Nephron progenitor cell (in vitro differentiated cells): ENCODE data around the gene AXIN1.

Experiments
- DNase-seq: peaks from one replicate; pipeline ENCODE4 v3.0.0; 2021
- H3K27ac Mint-ChIP-seq: 2 replicates; pipeline ENCODE4 v1.8.0; 2021; ENCODE audit warnings: mild to moderate bottlenecking, moderate library complexity, mixed read lengths
- H3K27me3 Mint-ChIP-seq: 2 replicates; pipeline ENCODE4 v1.8.0; 2021; ENCODE audit warnings: mild to moderate bottlenecking, low read depth, mixed read lengths; ENCODE audit not compliant: poor library complexity
- H3K36me3 Mint-ChIP-seq: 2 replicates; pipeline ENCODE4 v1.8.0; 2021; ENCODE audit warnings: low read depth, mixed read lengths
- H3K4me1 Mint-ChIP-seq: 2 replicates; pipeline ENCODE4 v1.8.0; 2021; ENCODE audit warnings: mixed read lengths
- H3K4me3 Mint-ChIP-seq: 2 replicates; pipeline ENCODE4 v1.8.0; 2021; ENCODE audit warnings: mild to moderate bottlenecking, moderate library complexity, mixed read lengths
- H3K9me3 Mint-ChIP-seq: 2 replicates; pipeline ENCODE4 v1.8.0; 2021; ENCODE audit warnings: mild to moderate bottlenecking, moderate library complexity, mixed read lengths
- TF ChIP-seq, protein P1 (sequence below): fragments of 200-600 bp; sonication (generic); IDR thresholded peaks from 2 replicates; pipeline ENCODE4 v1.5.0; 2021; ENCODE audit warnings: antibody characterized with exemption

The AXIN1 gene

DNA sequence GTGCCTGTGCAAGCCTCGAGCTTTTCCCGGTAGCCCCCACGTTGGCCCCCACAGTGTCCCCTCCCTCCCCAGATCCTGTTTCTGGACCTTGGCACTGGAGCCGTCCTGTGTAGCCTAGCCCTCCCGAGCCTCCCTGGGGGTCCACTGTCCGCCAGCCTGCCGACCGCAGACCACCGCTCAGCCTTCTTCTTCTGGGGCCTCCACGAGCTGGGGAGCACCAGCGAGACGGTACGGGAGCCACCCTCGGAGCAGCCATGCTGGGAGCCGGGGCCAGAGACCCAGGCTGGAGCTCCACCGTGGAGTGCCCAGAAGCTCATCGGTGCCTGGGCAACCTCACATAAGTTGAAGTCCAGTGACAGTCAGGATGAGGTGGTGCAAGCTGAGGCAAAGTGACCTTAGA lies 88.6 kb downstream of the AXIN1 start:
- Mint-ChIP-seq H3K27me3 (peaks cover 4% of the 10 kb centered on the region), H3K4me1 (no peaks in the 10 kb centered on the region), H3K4me3 (no peak overlapping the region), H3K9me3 (no peaks in the 10 kb centered on the region), H3K27ac (no peak overlapping the region), H3K36me3 (peaks cover 22% of the 10 kb centered on the region)
- TF ChIP-seq, protein P1, sequence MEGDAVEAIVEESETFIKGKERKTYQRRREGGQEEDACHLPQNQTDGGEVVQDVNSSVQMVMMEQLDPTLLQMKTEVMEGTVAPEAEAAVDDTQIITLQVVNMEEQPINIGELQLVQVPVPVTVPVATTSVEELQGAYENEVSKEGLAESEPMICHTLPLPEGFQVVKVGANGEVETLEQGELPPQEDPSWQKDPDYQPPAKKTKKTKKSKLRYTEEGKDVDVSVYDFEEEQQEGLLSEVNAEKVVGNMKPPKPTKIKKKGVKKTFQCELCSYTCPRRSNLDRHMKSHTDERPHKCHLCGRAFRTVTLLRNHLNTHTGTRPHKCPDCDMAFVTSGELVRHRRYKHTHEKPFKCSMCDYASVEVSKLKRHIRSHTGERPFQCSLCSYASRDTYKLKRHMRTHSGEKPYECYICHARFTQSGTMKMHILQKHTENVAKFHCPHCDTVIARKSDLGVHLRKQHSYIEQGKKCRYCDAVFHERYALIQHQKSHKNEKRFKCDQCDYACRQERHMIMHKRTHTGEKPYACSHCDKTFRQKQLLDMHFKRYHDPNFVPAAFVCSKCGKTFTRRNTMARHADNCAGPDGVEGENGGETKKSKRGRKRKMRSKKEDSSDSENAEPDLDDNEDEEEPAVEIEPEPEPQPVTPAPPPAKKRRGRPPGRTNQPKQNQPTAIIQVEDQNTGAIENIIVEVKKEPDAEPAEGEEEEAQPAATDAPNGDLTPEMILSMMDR, result no peak
- DNase-seq, result no peak

DNA sequence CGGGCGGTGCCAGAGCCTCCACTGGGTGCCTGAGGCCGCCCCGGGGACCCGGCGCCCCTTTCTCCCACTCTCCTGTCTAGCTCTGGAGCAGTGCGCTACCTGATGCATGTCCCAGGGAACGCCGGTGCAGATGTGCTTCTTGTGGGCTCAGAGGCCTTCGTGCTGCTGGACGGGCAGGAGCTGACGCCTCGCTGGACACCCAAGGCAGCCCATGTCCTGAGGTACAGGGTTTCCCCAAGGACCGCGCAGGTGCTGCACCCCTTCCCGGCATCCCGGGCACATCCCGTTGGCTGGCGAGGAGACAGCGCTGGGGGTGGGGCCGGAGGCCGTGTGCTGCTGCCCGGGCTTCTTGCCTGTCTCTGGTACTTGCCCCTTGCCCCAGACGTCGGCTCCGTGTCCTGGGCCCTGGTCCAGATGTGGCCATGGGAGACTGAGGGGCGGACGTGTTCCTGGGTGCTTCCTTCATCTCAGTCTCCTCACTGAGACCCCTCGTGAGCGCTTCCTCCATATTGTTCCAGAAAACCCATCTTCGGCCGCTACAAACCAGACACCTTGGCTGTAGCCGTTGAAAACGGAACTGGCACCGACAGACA lies 89.2 kb downstream of the AXIN1 start:
- no peak for DNase-seq
- no peak overlapping the region for H3K27ac Mint-ChIP-seq
- peaks cover 23% of the 10 kb centered on the region for H3K36me3 Mint-ChIP-seq
- H3K4me3 Mint-ChIP-seq, result no peak overlapping the region
- peaks cover 4% of the 10 kb centered on the region for H3K27me3 Mint-ChIP-seq
- TF ChIP-seq, protein P1, result no peak
- no peaks in the 10 kb centered on the region for H3K9me3 Mint-ChIP-seq
- no peaks in the 10 kb centered on the region for H3K4me1 Mint-ChIP-seq

DNA sequence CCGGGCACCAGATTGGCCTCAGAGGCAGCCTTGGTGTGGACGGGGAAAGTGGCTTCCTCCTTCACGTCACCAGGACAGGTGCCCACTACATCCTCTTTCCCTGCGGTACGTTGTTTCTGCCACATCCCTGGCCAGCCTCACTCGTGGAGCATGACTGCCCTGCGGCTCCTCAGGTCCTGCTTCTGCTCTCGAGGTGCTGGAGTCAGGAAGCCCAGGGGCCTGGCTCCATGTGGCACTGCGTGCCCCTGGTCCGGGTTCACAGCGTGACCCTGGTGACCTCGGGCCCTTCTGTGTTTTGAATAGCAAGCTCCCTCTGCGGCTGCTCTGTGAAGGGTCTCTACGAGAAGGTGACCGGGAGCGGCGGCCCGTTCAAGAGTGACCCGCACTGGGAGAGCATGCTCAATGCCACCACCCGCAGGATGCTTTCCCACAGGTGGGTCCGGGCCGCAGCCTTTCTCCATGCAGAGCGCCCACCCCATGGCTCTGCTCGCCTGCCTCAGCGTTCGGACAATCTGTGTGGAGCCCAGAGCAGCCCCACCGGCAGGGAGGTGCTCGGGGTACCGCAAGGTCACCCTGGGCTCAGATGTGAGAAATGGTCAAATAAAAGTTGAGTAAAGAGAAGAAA lies 90.3 kb downstream of the AXIN1 start:
- H3K9me3 Mint-ChIP-seq, result no peaks in the 10 kb centered on the region
- H3K4me1 Mint-ChIP-seq, result no peaks in the 10 kb centered on the region
- TF ChIP-seq, protein P1, result no peak
- H3K4me3 Mint-ChIP-seq, result no peak overlapping the region
- peak overlapping the region; percentile 19 for H3K27ac Mint-ChIP-seq
- peaks cover 4% of the 10 kb centered on the region for H3K27me3 Mint-ChIP-seq
- no peak for DNase-seq
- peaks cover 27% of the 10 kb centered on the region for H3K36me3 Mint-ChIP-seq

DNA sequence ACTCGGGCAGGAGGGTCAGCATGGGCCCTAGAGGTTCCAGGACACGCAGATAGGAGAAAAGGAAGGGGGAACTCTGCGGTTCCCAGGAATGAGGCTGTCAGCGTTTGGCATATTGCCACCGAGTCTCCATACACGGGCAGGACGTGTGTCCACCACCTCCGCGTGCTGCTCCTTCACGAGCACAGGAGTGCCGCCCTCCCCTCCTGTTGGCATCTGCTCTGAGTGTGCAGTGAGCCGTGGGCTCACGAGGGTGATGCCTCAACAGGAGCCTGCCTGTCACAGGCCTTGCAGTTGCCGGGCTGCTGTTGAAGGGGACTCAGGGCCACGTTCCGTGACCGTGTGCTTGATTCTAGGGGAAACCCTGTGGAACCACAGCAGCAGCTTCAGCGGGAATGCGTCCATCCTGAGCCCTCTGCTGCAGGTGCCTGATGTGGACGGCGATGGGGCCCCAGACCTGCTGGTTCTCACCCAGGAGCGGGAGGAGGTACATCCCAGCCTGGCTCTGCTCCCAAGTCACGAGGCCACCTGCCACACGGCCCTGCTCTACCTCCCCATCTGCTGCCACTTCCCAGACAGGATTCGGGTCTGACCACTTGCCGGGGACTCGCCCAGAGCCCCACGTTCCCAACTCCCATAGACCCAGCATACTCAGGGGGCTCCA lies 91.4 kb downstream of the AXIN1 start:
- Mint-ChIP-seq H3K4me3 (no peak overlapping the region), H3K27me3 (peaks cover 4% of the 10 kb centered on the region), H3K36me3 (peaks cover 37% of the 10 kb centered on the region), H3K9me3 (no peaks in the 10 kb centered on the region), H3K4me1 (no peaks in the 10 kb centered on the region), H3K27ac (peak overlapping the region; percentile 22)
- no peak for DNase-seq
- TF ChIP-seq, protein P1, result no peak

DNA sequence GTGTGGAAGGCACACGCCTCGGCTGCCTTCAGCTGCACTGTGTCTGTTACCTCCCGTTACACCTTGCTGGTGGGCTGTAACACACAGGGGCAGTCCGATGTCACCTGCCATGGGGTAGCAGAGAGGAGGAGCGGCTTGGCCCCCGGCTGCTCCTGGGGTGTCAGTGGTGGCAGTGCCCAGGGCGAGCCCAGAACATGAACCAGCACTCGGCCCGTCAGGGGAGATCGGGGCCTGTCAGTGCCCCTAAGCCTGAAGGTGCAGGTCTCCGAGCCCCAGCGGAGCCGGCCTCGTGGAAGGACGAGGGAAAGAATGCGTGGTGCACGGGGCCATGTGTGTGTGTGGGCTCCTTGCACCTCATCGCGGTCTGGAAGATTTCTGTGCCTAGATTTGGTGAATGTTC lies 92.2 kb downstream of the AXIN1 start:
- Mint-ChIP-seq H3K36me3 (peaks cover 45% of the 10 kb centered on the region), H3K4me1 (no peaks in the 10 kb centered on the region), H3K27ac (peak overlapping the region; percentile 22), H3K27me3 (peaks cover 4% of the 10 kb centered on the region), H3K9me3 (no peaks in the 10 kb centered on the region), H3K4me3 (no peak overlapping the region)
- DNase-seq, result no peak
- TF ChIP-seq, protein P1, result no peak
